Measurements from ENCODE around the gene ADGRV1. TPM values are rescaled to one million over a fixed set of nuclear protein-coding genes. Genes with fewer than 3 reads are reported as not detected.

ADGRV1 gene
- total RNA-seq, 1 experiment from 2014 or later, result 64.8 TPM

DNA sequence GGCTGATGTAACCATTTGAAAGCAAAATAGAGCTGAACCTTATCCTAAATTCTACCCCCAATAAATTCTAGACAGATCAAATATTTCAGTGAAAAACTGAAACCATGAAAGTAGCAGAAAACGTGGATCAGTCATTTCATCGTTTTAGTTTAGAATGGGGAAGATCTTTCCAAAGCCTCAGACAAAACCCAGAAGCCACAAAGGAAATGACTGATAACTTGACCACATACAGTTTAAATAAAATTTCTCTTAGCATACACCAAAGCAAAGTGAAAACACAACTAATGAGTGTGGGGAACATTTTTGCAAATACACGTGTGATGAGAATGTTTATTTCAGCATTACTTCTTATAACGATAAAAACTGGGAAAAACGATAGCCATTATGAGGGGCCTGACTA lies 284.8 kb downstream of the ADGRV1 start:
- no peaks in the 10 kb centered on the region for H3K23me2 ChIP-seq (ENCODE audit: insufficient read length, low read depth, low read length, poor library complexity, severe bottlenecking)
- no peak overlapping the region for H2BK20ac ChIP-seq (ENCODE audit: low read depth, low read length, poor library complexity, severe bottlenecking)
- H3K4me3 Mint-ChIP-seq, result no peak overlapping the region
- no peak for DNase-seq
- no peaks in the 10 kb centered on the region for H3K27me3 Mint-ChIP-seq (ENCODE audit: low read depth)
- H2BK120ac ChIP-seq (ENCODE audit: low read depth, low read length, poor library complexity, severe bottlenecking), result no peak overlapping the region
- H4K20me1 ChIP-seq (ENCODE audit: control insufficient read depth, insufficient read depth, insufficient read length), result no peaks in the 10 kb centered on the region
- H3K56ac ChIP-seq (ENCODE audit: insufficient read length, low read depth, low read length), result no peak overlapping the region
- H3K79me2 ChIP-seq (ENCODE audit: insufficient read depth, low read length), result no peaks in the 10 kb centered on the region
- H2BK12ac ChIP-seq (ENCODE audit: insufficient read length, low read depth, low read length), result no peak overlapping the region
- no peaks in the 10 kb centered on the region for H3K79me1 ChIP-seq (ENCODE audit: insufficient read depth, low read depth, low read length, poor library complexity, severe bottlenecking)
- no peaks in the 10 kb centered on the region for H3K27me3 ChIP-seq (ENCODE audit: insufficient read depth, low read length)
- H4K5ac ChIP-seq (ENCODE audit: insufficient read length, low read depth, low read length), result no peak overlapping the region
- WGBS (ENCODE audit: extremely low coverage, insufficient read length, low lambda C conversion rate), result no CpG with 5 or more reads among the region's 5 CpGs
- H4K91ac ChIP-seq (ENCODE audit: insufficient read length, low read depth, low read length), result no peak overlapping the region
- no peak overlapping the region for H3K4ac ChIP-seq (ENCODE audit: low read depth, low read length)
- H3K4me1 ChIP-seq (ENCODE audit: insufficient read depth, low read length), result no peaks in the 10 kb centered on the region
- H2BK5ac ChIP-seq (ENCODE audit: insufficient read length, low read length), result no peak overlapping the region
- H3K9ac ChIP-seq (ENCODE audit: extremely low read depth, insufficient read length, low read length), result no peak overlapping the region
- H3K23ac ChIP-seq (ENCODE audit: insufficient read length, low read depth, low read length), result no peak overlapping the region
- H2AK5ac ChIP-seq (ENCODE audit: insufficient read length, low read length), result no peak overlapping the region
- H3K27ac Mint-ChIP-seq, result no peak overlapping the region
- H3K27ac ChIP-seq (ENCODE audit: insufficient read length, low read depth, low read length), result no peak overlapping the region
- H4K8ac ChIP-seq (replicated peaks; ENCODE audit: insufficient read length, low read depth, low read length), result no peak overlapping the region
- TF ChIP-seq, protein P1, sequence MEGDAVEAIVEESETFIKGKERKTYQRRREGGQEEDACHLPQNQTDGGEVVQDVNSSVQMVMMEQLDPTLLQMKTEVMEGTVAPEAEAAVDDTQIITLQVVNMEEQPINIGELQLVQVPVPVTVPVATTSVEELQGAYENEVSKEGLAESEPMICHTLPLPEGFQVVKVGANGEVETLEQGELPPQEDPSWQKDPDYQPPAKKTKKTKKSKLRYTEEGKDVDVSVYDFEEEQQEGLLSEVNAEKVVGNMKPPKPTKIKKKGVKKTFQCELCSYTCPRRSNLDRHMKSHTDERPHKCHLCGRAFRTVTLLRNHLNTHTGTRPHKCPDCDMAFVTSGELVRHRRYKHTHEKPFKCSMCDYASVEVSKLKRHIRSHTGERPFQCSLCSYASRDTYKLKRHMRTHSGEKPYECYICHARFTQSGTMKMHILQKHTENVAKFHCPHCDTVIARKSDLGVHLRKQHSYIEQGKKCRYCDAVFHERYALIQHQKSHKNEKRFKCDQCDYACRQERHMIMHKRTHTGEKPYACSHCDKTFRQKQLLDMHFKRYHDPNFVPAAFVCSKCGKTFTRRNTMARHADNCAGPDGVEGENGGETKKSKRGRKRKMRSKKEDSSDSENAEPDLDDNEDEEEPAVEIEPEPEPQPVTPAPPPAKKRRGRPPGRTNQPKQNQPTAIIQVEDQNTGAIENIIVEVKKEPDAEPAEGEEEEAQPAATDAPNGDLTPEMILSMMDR (conservative IDR thresholded peaks at IDR 0.05), result no peak
- no peaks in the 10 kb centered on the region for H3K9me3 ChIP-seq (ENCODE audit: control insufficient read depth, low read depth, low read length)
- no peak overlapping the region for H3T11ph ChIP-seq (ENCODE audit: low read length)
- H3K4me2 ChIP-seq (ENCODE audit: insufficient read depth, insufficient read length, low read length), result no peak overlapping the region
- no peak overlapping the region for H2BK15ac ChIP-seq (ENCODE audit: low read depth, low read length)
- peaks cover 25 to 33% (median 32%) of the 10 kb centered on the region in 3 experiments for H3K36me3 Mint-ChIP-seq (ENCODE audit: insufficient read depth in 1 of 3, low read depth in 3 of 3)
- no peak overlapping the region for H3K14ac ChIP-seq (ENCODE audit: insufficient read depth, low read length)
- H3K4me1 Mint-ChIP-seq, result no peaks in the 10 kb centered on the region
- H2AFZ ChIP-seq (ENCODE audit: low read length), result no peak overlapping the region
- H3K18ac ChIP-seq (ENCODE audit: insufficient read length, low read depth, low read length), result no peak overlapping the region
- peaks cover 0 to 7% of the 10 kb centered on the region in 2 experiments; a peak in 3 of 5 replicates for H3K9me3 Mint-ChIP-seq

Measured in H9 (cell line).